SK-N-MC (cell line): ENCODE results near the gene NUDT3.

Experiments used
- DNase-seq: peaks from one replicate; pipeline ENCODE4 v3.0.0-alpha.2; 2011; ENCODE audit warnings: low read depth, low spot score
- H3K27ac ChIP-seq: fragments of 200-600 bp; sonication (generic); 2 replicates; pipeline ENCODE4 v1.5.1; 2016; ENCODE audit warnings: mixed run types
- H3K36me3 ChIP-seq: fragments of 200-600 bp; sonication (generic); 2 replicates; pipeline ENCODE4 v1.6.1; 2017; ENCODE audit warnings: antibody characterized with exemption, low read length, mixed read lengths; ENCODE audit not compliant: insufficient read depth
- H3K4me3 ChIP-seq: fragments of 200-600 bp; sonication (generic); 2 replicates; pipeline ENCODE4 v1.5.1; 2016
- H3K9ac ChIP-seq: fragments of 200-600 bp; sonication (generic); 2 replicates; pipeline ENCODE4 v1.8.0; 2017; ENCODE audit warnings: mixed run types, mixed read lengths; ENCODE audit not compliant: insufficient read length
- H3K9me3 ChIP-seq: fragments of 200-600 bp; sonication (generic); 2 replicates; pipeline ENCODE4 v1.6.1; 2017; ENCODE audit warnings: low read depth, mild to moderate bottlenecking, antibody characterized with exemption, low read length, moderate library complexity, mixed read lengths
- EZH2 ChIP-seq: fragments of 200-600 bp; sonication (generic); IDR thresholded peaks from one replicate; pipeline ENCODE4 v1.6.1; 2017; ENCODE audit warnings: antibody characterized with exemption
- FOXP2 ChIP-seq: optimal IDR thresholded peaks from 2 replicates; pipeline ENCODE3; 2011; ENCODE audit warnings: mild to moderate bottlenecking, moderate library complexity; ENCODE audit not compliant: insufficient read depth; ENCODE audit errors: extremely low read length, control extremely low read depth
- POLR2AphosphoS5 ChIP-seq: IDR thresholded peaks from 2 replicates; pipeline ENCODE4 v1.6.1; 2012; ENCODE audit warnings: mild to moderate bottlenecking, low read depth, low read length, borderline replicate concordance

Gene NUDT3

DNA sequence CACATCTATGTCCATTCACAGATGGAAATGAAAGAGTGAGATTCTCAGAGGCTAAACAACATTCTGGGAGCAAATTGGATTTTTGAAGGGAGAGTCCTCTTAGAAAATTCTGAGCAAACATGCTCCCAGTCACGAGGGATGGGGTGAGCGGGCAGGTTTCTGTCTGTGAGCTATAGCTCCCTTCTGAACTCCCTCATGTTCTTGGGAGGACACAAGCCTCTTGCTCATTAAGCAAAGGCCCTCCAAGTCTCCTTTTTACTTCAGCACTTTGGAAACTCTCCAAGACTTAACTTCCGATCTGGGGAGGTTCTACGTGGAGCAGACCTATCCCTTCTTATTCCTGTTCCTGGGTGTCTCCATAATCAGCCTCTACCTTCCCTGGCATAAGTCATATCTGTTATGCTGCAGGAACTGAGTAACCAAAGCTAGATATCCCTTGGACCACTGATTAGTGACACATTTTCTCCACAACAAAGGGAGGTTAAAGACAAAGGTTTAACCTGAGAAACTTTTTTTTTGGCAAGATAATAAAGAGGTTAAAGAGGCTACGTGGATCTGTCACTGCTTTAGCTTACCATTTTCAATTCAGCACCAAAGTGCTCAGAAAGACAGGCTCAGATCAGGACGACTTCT, 110.7 kb downstream of the NUDT3 start:
- Histone ChIP-seq H3K36me3 (peaks cover 44% of the 10 kb centered on the region), H3K9me3 (no peaks in the 10 kb centered on the region), H3K9ac (no peak overlapping the region), H3K4me3 (no peak overlapping the region), H3K27ac (no peak overlapping the region)
- TF ChIP-seq FOXP2: no peak
- TF ChIP-seq EZH2: no peak
- TF ChIP-seq POLR2AphosphoS5: no peak
- no peak for DNase-seq

DNA sequence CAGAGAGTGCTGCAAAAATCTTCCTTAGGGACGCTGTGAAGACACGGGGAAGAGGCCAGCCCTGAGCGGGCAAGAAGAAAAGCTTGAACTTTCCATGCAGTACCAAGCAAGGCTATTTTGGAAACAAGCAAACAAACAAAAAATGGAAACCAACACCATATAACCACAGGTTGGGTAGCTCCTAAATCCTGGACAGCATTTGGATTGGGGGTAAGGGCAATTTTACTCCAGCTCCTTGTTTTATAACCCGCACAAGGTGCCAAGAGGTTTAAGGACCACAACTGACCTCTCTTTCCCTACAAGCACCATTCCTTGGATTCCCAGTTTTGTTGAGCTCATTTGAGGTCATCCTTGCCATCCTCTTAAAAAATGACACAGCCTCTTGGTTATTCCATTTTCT, 112.3 kb downstream of the NUDT3 start:
- TF ChIP-seq FOXP2 (no peak), POLR2AphosphoS5 (no peak), EZH2 (no peak)
- Histone ChIP-seq H3K9ac (no peak overlapping the region), H3K9me3 (no peaks in the 10 kb centered on the region), H3K4me3 (no peak overlapping the region), H3K36me3 (peaks cover 37% of the 10 kb centered on the region), H3K27ac (no peak overlapping the region)
- no peak for DNase-seq

DNA sequence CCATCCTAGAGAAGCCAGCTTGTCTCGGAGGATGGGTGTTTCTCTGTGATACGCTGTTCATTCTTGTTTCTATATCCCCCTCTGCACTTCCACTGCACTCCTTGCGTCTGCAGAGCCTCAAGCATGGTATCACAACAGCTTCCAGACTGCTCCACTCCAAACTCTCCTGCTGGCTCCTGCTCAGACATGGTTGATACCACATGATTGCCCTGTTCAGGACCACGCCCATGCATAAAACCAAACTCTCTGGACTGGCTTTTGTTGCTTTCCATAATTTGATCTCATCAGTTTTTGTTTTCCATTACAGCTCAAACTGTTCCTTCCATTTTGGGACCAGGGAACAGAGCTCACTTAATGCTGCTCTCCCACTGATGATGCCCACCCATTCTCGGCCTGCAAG, 113.6 kb downstream of the NUDT3 start:
- no peak overlapping the region for H3K9ac ChIP-seq
- no peaks in the 10 kb centered on the region for H3K9me3 ChIP-seq
- H3K36me3 ChIP-seq: peaks cover 24% of the 10 kb centered on the region; the same call in 1 of the 2 replicates
- TF ChIP-seq EZH2: no peak
- TF ChIP-seq FOXP2: no peak
- no peak for TF ChIP-seq POLR2AphosphoS5
- no peak for DNase-seq
- no peak overlapping the region for H3K4me3 ChIP-seq
- H3K27ac ChIP-seq: no peak overlapping the region

DNA sequence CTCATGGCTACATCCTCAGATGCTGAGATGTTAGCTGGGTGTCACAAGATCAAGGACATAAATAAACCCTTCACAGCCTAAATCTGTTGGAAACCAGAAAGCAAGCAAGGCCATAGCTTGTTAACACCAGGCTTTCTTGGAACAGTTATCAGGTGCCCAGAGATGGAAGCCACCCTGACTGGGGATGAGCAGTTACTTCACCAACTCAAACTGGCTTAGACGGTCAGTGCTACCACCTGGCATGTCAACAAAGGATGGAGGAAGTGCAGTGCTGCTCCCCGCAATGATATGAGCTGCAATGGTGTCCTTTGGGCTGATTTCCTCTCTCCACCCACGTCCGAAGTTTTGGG, 114.7 kb downstream of the NUDT3 start:
- H3K4me3 ChIP-seq: no peak overlapping the region
- peaks cover 20% of the 10 kb centered on the region; the same call in 1 of the 2 replicates for H3K36me3 ChIP-seq
- no peaks in the 10 kb centered on the region for H3K9me3 ChIP-seq
- no peak overlapping the region for H3K9ac ChIP-seq
- TF ChIP-seq FOXP2 (no peak), EZH2 (no peak), POLR2AphosphoS5 (no peak; the same call in 1 of the 2 replicates)
- DNase-seq: no peak
- no peak overlapping the region for H3K27ac ChIP-seq

DNA sequence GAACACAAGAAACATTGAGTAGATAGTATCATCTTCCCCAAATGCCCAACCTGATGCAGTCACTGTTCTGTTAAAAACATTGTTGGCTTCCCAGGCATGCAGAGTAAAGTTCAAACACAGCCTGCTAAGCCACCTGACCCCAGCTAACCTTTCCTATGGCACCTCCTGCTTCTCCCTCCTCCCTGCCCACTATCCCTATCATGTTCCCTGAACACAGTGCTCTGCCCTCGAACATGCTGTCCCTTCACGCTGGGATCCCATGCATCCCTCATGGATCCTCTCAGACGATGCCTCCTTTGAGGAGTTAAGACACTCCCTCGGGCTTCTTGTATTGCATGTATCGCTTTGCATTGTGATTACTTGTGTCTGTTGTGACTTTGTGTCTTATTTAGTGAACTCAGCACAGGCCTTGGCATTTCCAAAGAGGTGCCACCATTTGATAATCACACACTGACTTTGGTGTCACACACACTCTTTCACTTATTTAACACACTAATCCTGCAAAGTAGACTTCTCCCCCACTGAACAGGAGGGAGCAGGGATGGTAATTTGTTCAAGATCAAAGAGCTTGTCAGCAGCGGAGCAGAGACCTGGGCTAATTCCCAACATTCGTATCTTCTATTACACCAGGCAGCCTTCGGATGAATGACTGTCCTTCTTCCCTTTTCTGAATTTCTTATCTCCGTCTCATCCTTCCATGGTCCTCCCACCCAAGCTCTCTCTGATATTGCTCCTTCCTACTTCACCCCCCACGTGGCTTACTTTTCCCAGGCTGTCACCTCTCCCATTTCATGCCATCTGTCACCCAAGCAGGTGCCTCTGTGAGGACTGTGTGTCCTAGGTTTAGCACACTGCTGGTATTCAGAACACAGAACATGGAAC, 115.3 kb downstream of the NUDT3 start:
- no peak for DNase-seq
- H3K36me3 ChIP-seq: peaks cover 17% of the 10 kb centered on the region; the same call in 1 of the 2 replicates
- no peak overlapping the region for H3K9ac ChIP-seq
- H3K9me3 ChIP-seq: no peaks in the 10 kb centered on the region
- no peak overlapping the region for H3K27ac ChIP-seq
- no peak for TF ChIP-seq EZH2
- TF ChIP-seq POLR2AphosphoS5: no peak; the same call in 1 of the 2 replicates
- no peak for TF ChIP-seq FOXP2
- no peak overlapping the region for H3K4me3 ChIP-seq

DNA sequence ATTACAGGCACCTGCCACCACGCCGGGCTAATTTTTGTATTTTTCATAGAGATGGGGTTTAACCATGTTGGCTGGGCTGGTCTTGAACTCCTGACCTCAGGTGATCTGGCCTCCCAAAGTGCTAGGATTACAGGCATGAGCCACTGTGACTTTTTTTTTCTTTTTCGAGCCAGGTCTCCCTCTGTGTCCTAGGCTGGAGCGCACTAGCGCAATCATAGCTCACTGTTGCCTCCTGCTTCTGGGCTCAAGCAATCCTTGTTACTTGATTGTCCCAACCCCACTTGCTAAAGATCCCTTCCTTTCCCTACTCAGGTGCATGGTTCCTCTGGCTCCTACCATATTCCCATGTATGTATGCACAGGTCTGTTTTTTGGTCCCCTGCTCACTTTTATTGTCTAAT, 116.3 kb downstream of the NUDT3 start:
- Histone ChIP-seq H3K4me3 (no peak overlapping the region), H3K9me3 (no peaks in the 10 kb centered on the region), H3K9ac (no peak overlapping the region), H3K36me3 (peaks cover 14% of the 10 kb centered on the region; the same call in 1 of the 2 replicates), H3K27ac (no peak overlapping the region)
- no peak for DNase-seq
- no peak for TF ChIP-seq POLR2AphosphoS5
- TF ChIP-seq EZH2: no peak
- no peak for TF ChIP-seq FOXP2

DNA sequence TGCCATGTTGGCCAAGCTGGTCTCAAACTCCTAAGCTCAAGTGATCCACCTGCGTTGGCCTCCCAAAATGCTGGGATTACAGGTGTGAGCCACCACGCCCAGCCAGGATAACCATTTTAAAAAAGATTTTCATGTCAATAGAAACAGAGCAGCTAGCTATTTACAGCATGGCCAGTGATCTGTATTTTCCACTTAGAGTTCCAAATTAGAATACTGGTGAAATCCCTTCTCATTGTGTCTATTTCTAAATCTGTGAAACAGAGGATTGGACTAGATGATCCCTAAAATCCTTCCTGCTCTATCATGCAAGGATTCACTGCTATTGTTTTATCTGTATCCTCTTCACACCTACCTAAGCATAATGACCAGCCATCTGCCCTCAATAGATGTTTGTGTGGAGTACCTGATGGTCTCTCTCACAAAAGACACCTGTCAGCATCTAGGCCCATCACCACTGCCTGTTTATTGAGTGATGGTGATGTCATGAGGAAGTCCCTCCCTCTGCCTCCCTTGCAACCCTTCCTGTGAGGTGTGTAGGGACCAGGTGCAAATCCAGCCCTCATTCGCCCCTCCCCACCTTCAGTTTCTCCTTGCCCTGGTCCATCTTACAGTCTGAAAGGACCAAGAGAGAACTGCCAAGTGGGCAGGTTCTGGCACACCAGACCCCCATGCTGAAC, 117.2 kb downstream of the NUDT3 start:
- peaks cover 8% of the 10 kb centered on the region; the same call in 1 of the 2 replicates for H3K36me3 ChIP-seq
- H3K27ac ChIP-seq: no peak overlapping the region
- no peak for TF ChIP-seq EZH2
- no peak for TF ChIP-seq FOXP2
- TF ChIP-seq POLR2AphosphoS5: no peak
- H3K9me3 ChIP-seq: no peaks in the 10 kb centered on the region
- no peak for DNase-seq
- no peak overlapping the region for H3K9ac ChIP-seq
- H3K4me3 ChIP-seq: no peak overlapping the region

DNA sequence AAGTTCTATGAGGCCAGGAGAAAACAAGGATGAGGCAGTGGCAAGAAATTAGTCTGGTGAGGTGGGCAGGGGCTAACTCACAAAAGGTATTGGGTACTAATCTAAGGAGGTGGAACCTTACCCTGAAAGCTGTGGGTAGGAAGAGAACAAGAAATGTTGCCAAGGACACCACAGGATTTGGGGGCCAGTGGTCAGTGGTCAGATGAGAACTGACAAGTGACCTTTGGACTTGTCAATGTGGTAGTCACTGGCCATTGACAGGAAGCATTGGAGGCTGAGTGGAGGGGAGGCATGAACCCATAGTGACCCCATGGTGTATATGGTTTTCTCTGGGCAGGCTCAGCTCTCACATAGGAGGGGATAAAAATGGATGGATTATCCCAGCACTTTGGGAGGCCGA, 118.3 kb downstream of the NUDT3 start:
- H3K9me3 ChIP-seq: no peaks in the 10 kb centered on the region
- no peak for TF ChIP-seq POLR2AphosphoS5
- TF ChIP-seq FOXP2: no peak
- TF ChIP-seq EZH2: no peak

More for the DNA sequence above, 118.3 kb downstream of the NUDT3 start:
- H3K4me3 ChIP-seq: no peak overlapping the region
- no peak for DNase-seq
- H3K27ac ChIP-seq: no peak overlapping the region
- no peaks in the 10 kb centered on the region; the same call in 1 of the 2 replicates for H3K36me3 ChIP-seq
- H3K9ac ChIP-seq: no peak overlapping the region
